Pancreas (tissue), 10 donors: Measurements from ENCODE around the gene IRX3. TPM values are rescaled to one million over a fixed set of nuclear protein-coding genes. Genes with fewer than 3 reads are reported as not detected.

Experiments
- ATAC-seq, 4 donors: fragments of 200-7000 bp; cut with Tn5 transposase; one replicate each; pipeline versions ENCODE4 v1.8.0 to v1.9.1; 2020; ENCODE audit warnings: mild to moderate bottlenecking in 4 of 4, moderate library complexity in 4 of 4
- DNase-seq, 6 donors: peaks; one replicate each; pipeline ENCODE4 v3.0.0-alpha.2; 2020
- FAIRE-seq: peaks from 2 replicates; lab custom pipeline; 2012; peaks lifted over from hg19 to GRCh38; lab: Jason Lieb, UNC
- H3K27ac ChIP-seq, 4 donors: fragments of 200-600 bp; sonication (generic); 1 replicate in 3 of 4; 2 replicates in 1 of 4; pipeline versions ENCODE4 v1.5.0 to v1.8.0; 2020
- H3K27me3 ChIP-seq, 4 donors: fragments of 200-600 bp; one replicate each; pipeline ENCODE4 v1.8.0; 2021
- H3K36me3 ChIP-seq, 3 donors: fragments of 200-600 bp; sonication (generic) in 1 of 3; one replicate each; pipeline versions ENCODE4 v1.5.0 to v1.8.0; 2020 to 2021
- H3K4me1 ChIP-seq, 3 donors: fragments of 200-600 bp; one replicate each; pipeline ENCODE4 v1.8.0; 2021
- H3K4me3 ChIP-seq, 4 donors: fragments of 200-600 bp; sonication (generic) in 2 of 4; one replicate each; pipeline versions ENCODE4 v1.5.0 to v1.8.0; 2020 to 2021
- H3K9me3 ChIP-seq, 4 donors: fragments of 200-600 bp; one replicate each; pipeline ENCODE4 v1.8.0; 2021
- CTCF ChIP-seq, 4 donors: fragments of 200-600 bp; sonication (generic) in 3 of 4; IDR thresholded peaks; one replicate each; pipeline versions ENCODE4 v1.5.0 to v1.8.0; 2021; ENCODE audit warnings: antibody characterized with exemption in 4 of 4
- WGBS, 2 donors: extraction: QIAGEN DNeasy Blood & Tissue Kit; methylation state at CpG; one replicate each; pipeline ENCODE4 v1.1.7; 2013; 5-methylcytosine and 5-hydroxymethylcytosine counted together
- intact Hi-C, 3 donors: fragments of 100-400 bp; cut with DNase I; formaldehyde crosslinking; loops; one replicate each; pipeline versions ENCODE4 v1.11.1 to v1.14.2; 2022
- polyA plus RNA-seq, 2 donors: library from polyadenylated mRNA; stranded (reverse); fragments of 200-250 nt; gene quantifications; one replicate each; pipeline ENCODE4 v1.2.3, GENCODE V29; 2013
- total RNA-seq, 6 donors: library from RNA; stranded (reverse); fragmentation: NEBNext Ultra II Directional in 4 of 6; extraction: Animal tissue kit (Norgen Biotek cat#: 25700) in 4 of 6; gene quantifications; one replicate each; pipeline versions ENCODE4 v1.2.1 to v1.2.4, GENCODE V29; 2021 to 2023
- donor health status: healthy with polysubstance abuse.
- donor health status: DM: no; HTN: no; CAD: no; lungs with moderate emphysema.
- donor health status: DM: no; HTN: no; CAD: no.
- donor health status: control.
- donor health status: control.
- donor health status: Bipolar disorder and iron deficiency.
- donor health status: DM: yes; HTN: yes; CAD: no.
- donor health status: DM: no; HTN: no; CAD: no.
- donor health status: DM: no; HTN: no; CAD: no.
- donor health status: DM: yes; HTN: yes; CAD: no.

The IRX3 gene
- total and polyA plus RNA-seq, 8 donors = 0.87 to 4.0 (median 2.0) TPM

- ATAC-seq = no peak
- Histone ChIP-seq H3K27me3 (no peaks in the 10 kb centered on the region), H3K9me3 (no peaks in the 10 kb centered on the region), H3K27ac (no peak overlapping the region), H3K4me3 (no peak overlapping the region), H3K36me3 (no peaks in the 10 kb centered on the region), H3K4me1 (no peaks in the 10 kb centered on the region)
- intact Hi-C loops = no loop called here
- FAIRE-seq = no peak
- WGBS, 2 donors = 75 to 80% methylated on average over 5 of the region's 5 CpGs
- no peak for TF ChIP-seq CTCF (IDR thresholded peaks at IDR 0.05)
- DNase-seq = no peak
These were observed 41.0 kb upstream of the IRX3 start for GRCh38 chr16:54327609-54328008.

GRCh38 chr16:54326266-54326662 lies 39.7 kb upstream of the IRX3 start:
- FAIRE-seq = no peak
- no peak for DNase-seq
- Histone ChIP-seq H3K4me3 (no peak overlapping the region), H3K9me3 (no peaks in the 10 kb centered on the region), H3K27me3 (no peaks in the 10 kb centered on the region), H3K36me3 (no peaks in the 10 kb centered on the region), H3K27ac (no peak overlapping the region), H3K4me1 (no peaks in the 10 kb centered on the region)
- no peak for ATAC-seq
- TF ChIP-seq CTCF (IDR thresholded peaks at IDR 0.05) = no peak
- 65 to 70% methylated on average over 3 of the region's 3 CpGs for WGBS, 2 donors
- intact Hi-C loops = no loop called here

GRCh38 chr16:54325616-54326265 lies 39.2 kb upstream of the IRX3 start:
- ATAC-seq (no peak), FAIRE-seq (no peak), DNase-seq (no peak)
- Histone ChIP-seq H3K36me3 (no peaks in the 10 kb centered on the region), H3K4me3 (no peak overlapping the region), H3K4me1 (no peaks in the 10 kb centered on the region), H3K27ac (no peak overlapping the region), H3K9me3 (no peaks in the 10 kb centered on the region), H3K27me3 (no peaks in the 10 kb centered on the region)
- no peak for TF ChIP-seq CTCF (IDR thresholded peaks at IDR 0.05)
- intact Hi-C loops = no loop called here
- whole genome bisulfite sequencing, 2 donors = 59 to 64% methylated on average over 5 of the region's 5 CpGs

- Histone ChIP-seq H3K27ac (no peak overlapping the region), H3K27me3 (no peaks in the 10 kb centered on the region), H3K4me1 (no peaks in the 10 kb centered on the region), H3K4me3 (no peak overlapping the region), H3K9me3 (no peaks in the 10 kb centered on the region), H3K36me3 (no peaks in the 10 kb centered on the region)
- FAIRE-seq (no peak), DNase-seq (no peak), ATAC-seq (no peak)
- intact Hi-C loops = no loop called here
- WGBS, 2 donors = 96% methylated on average over 2 of the region's 2 CpGs
- no peak for TF ChIP-seq CTCF (IDR thresholded peaks at IDR 0.05)
These were observed 38.1 kb upstream of the IRX3 start for GRCh38 chr16:54324716-54325115.

GRCh38 chr16:54320697-54321340 lies 34.2 kb upstream of the IRX3 start:
- H3K4me3 ChIP-seq = no peak overlapping the region
- H3K9me3 ChIP-seq = no peaks in the 10 kb centered on the region
- no peaks in the 10 kb centered on the region for H3K4me1 ChIP-seq
- no peak for FAIRE-seq
- no peak for TF ChIP-seq CTCF (IDR thresholded peaks at IDR 0.05)
- ATAC-seq = no peak
- no peaks in the 10 kb centered on the region for H3K36me3 ChIP-seq
- no peak overlapping the region for H3K27ac ChIP-seq
- WGBS, 2 donors = 77 to 84% methylated on average over 9 of the region's 9 CpGs
- no peaks in the 10 kb centered on the region for H3K27me3 ChIP-seq
- no peak for DNase-seq
- intact Hi-C loops = no loop called here
